Measurements from ENCODE around the gene TRIM14.
A peak's percentile ranks its signal among the peaks of the same experiment; 100 is the strongest.

TRIM14 gene

GRCh38 chr9:98071737-98072136 is 47.3 kb downstream of the TRIM14 start:
- peaks cover 4% of the 10 kb centered on the region for H3K36me3 ChIP-seq
- no peaks in the 10 kb centered on the region for H3K27me3 ChIP-seq
- peaks cover 25 to 26% of the 10 kb centered on the region in 2 experiments for H3K4me1 ChIP-seq (ENCODE audit: control insufficient read depth in 1 of 2, insufficient read depth in 1 of 2, low read depth in 1 of 2, low read length in 1 of 2)
- TF ChIP-seq CTCF (IDR thresholded peaks at IDR 0.05) = no peak
- no peaks in the 10 kb centered on the region for H3K9me3 ChIP-seq
- no peak overlapping the region for H3K4me3 ChIP-seq (ENCODE audit: low read depth in 1 of 2, low read length in 1 of 2)
- peak overlapping the region; percentile 22 for H3K27ac ChIP-seq

- no peaks in the 10 kb centered on the region for H3K36me3 ChIP-seq
- H3K27ac ChIP-seq = no peak overlapping the region
- peaks cover 25 to 26% of the 10 kb centered on the region in 2 experiments for H3K4me1 ChIP-seq (ENCODE audit: control insufficient read depth in 1 of 2, insufficient read depth in 1 of 2, low read depth in 1 of 2, low read length in 1 of 2)
- H3K27me3 ChIP-seq = no peaks in the 10 kb centered on the region
- H3K9me3 ChIP-seq = no peaks in the 10 kb centered on the region
- no peak overlapping the region for H3K4me3 ChIP-seq (ENCODE audit: low read depth in 1 of 2, low read length in 1 of 2)
- no peak for TF ChIP-seq CTCF (IDR thresholded peaks at IDR 0.05)
These were observed 48.3 kb downstream of the TRIM14 start for GRCh38 chr9:98070704-98071103.

GRCh38 chr9:98069551-98069950 is 49.5 kb downstream of the TRIM14 start:
- Histone ChIP-seq H3K27ac (no peak overlapping the region), H3K9me3 (no peaks in the 10 kb centered on the region), H3K27me3 (no peaks in the 10 kb centered on the region), H3K4me1 (ENCODE audit: control insufficient read depth in 1 of 2, insufficient read depth in 1 of 2, low read depth in 1 of 2, low read length in 1 of 2) (peaks cover 21 to 24% of the 10 kb centered on the region in 2 experiments), H3K36me3 (peaks cover 2% of the 10 kb centered on the region), H3K4me3 (ENCODE audit: low read depth in 1 of 2, low read length in 1 of 2) (no peak overlapping the region)
- no peak for TF ChIP-seq CTCF (IDR thresholded peaks at IDR 0.05)

- H3K27me3 ChIP-seq = no peaks in the 10 kb centered on the region
- H3K9me3 ChIP-seq = no peaks in the 10 kb centered on the region
- TF ChIP-seq CTCF (IDR thresholded peaks at IDR 0.05) = no peak
- no peak overlapping the region for H3K4me3 ChIP-seq (ENCODE audit: low read depth in 1 of 2, low read length in 1 of 2)
- H3K4me1 ChIP-seq (ENCODE audit: control insufficient read depth in 1 of 2, insufficient read depth in 1 of 2, low read depth in 1 of 2, low read length in 1 of 2) = peaks cover 12% of the 10 kb centered on the region in 2 experiments
- no peak overlapping the region for H3K27ac ChIP-seq
- H3K36me3 ChIP-seq = peaks cover 7% of the 10 kb centered on the region
These were observed 51.8 kb downstream of the TRIM14 start for GRCh38 chr9:98067184-98067583.

- Histone ChIP-seq H3K36me3 (peaks cover 7% of the 10 kb centered on the region), H3K4me3 (ENCODE audit: low read depth in 1 of 2, low read length in 1 of 2) (no peak overlapping the region), H3K27ac (peak overlapping the region; percentile 27), H3K4me1 (ENCODE audit: control insufficient read depth in 1 of 2, insufficient read depth in 1 of 2, low read depth in 1 of 2, low read length in 1 of 2) (peaks cover 4 to 5% of the 10 kb centered on the region in 2 experiments), H3K9me3 (no peaks in the 10 kb centered on the region), H3K27me3 (no peaks in the 10 kb centered on the region)
- no peak for TF ChIP-seq CTCF (IDR thresholded peaks at IDR 0.05)
These were observed 52.8 kb downstream of the TRIM14 start for GRCh38 chr9:98066235-98066634.

Data from neutrophil (primary cell).